GM19023 (cell line): ENCODE data around the gene TSC22D1.
"Not testable (repeated sequence)": the region's sequence is repeated elsewhere in the genome, so short reads cannot be mapped to it uniquely, and the experiment has no call there.

Source experiments
- ATAC-seq: cut with Tn5 transposase; IDR thresholded peaks from one replicate; pipeline ENCODE4 v1.9.1; 2021; ENCODE audit warnings: mild to moderate bottlenecking, moderate library complexity; ENCODE audit not compliant: unreplicated experiment

TSC22D1 gene

DNA sequence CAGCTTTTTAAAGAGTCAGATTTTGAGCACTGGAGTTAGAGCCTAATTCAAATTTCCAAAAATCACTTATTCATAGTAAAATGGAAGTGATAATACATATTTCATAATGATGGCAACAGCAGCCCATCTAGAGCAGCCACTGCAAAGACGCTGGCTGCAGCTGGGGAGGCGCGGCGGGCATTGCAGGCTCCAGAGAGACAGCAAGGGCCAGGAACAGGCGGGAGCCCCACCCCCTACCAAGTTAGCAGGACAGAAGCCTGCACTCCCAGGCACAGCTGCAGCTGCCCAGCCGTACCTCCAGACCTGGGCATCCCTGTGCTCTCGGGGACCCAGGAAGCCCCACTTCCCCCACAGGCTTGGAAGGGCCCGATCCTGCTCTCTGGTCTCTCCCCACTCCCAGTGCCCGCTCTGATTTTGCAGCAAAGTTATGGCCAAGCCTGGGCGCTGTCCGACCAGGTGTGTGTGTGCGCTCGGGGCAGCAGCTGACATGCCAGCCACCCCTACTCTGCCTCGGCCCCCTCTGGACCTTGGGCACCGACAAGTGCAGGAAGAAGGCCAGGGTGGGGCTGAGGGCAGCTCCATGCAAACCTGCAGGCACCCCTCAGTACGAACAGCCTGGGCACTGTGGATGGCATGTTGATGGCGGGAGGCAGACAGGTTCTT is 117.7 kb downstream of the TSC22D1 start:
- no peak for ATAC-seq

DNA sequence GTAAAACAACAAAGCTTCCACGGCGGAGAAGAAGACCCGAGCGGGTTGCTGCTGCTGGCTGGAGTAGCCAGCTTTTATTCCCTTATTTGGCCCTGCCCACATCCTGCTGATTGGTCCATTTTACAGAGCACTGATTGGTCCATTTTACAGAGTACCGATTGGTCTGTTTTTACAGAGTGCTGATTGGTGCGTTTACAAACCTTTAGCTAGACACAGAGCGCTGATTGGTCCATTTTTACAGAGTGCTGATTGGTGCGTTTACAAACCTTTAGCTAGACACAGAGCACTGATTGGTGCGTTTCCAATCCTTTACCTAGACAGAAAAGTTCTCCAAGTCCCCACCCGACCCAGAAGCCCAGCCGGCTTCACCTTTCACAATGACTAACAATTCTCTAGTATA is 119.9 kb downstream of the TSC22D1 start:
- ATAC-seq, result not testable (repeated sequence)

DNA sequence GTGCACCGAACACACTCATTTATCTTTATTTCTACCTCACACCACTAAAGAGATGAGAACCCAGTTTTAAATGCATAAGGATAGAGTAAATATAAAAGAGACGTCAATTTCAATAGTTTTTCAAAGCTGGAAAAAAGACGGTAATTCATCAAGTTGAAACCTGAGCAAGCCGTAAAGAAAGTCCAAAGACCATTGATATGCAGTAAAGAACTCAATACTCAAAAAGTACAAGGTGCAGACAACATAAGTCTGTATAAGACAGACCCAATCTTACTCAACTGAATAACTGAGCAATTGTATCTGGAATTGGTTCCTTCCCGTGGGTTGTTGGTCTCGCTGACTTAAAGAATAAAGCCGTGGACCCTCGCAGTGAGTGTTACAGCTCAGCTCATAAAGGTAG is 120.4 kb downstream of the TSC22D1 start:
- no peak for ATAC-seq

DNA sequence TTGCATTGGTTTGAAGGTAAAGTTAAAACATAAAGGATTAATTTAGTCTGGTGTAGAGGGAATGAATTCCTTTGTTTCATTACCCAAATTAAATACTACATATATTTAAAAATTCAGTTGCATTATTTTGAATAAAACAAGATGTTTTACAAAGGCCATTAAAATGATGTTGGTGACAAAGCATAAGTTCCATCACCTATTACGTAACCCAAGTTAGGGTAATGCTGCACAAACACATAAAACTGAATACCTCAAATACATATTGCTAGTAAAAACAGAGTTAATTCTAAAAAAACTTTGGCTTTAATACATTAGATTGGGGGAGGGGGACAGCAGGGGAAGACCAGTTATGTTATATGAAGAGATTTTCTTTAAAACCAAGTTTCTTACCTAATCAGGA is 122.2 kb downstream of the TSC22D1 start:
- no peak for ATAC-seq

DNA sequence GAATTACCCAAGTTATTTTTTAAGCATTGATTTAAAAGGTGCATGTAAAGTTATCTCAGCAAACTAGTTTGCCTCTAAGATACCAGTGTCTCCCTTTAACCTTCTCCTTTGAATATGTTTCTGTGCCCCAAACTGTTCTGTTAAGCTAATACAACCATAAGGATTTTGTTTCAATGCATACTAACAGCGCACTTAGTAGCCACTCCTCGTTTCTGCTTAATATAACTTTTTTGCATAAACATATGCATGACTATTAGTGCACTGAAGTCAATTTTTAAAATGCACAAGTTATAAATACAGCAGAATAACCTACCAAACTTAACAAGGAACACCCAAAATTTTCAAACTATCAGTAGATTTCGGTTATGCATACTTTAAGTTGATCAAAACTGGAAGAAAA is 123.1 kb downstream of the TSC22D1 start:
- ATAC-seq, result no peak

DNA sequence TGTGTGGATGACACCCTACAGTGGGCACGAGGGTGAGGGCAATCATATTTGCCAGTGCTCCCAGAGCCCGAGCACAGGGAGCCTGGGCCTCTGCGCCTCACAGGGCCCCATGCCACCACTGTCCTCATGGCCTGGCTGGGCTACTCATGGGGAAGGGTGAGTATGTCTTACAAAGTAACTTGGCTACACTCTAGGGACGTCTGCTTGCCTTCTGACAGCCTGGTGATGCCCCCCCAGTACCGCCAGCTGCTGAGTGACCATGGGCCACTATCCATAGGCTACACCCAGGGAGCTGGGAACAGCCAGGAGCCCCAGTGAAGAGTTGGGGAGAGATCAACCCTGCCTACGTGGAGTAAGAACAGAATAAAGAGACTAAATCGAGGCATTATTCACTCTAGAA is 123.7 kb downstream of the TSC22D1 start:
- no peak for ATAC-seq

DNA sequence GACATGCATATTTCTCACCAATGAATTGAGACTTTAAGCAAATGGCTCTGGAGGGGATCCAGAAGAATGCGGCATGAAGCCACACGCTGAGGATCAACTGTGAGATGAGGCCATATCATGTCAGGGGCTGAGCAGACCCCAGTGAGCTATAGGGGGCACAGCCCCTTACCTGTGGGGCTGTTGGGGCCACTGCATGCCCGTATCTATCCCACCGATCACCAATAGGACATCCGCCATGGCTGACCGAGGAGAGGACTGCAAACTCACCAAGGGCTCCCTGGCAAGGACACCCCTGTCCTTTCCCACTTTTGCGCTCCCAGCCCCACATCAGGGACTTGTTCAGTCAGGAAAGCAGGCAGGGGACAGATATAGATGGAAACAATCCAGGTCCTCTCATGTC is 124.5 kb downstream of the TSC22D1 start:
- ATAC-seq, result no peak

DNA sequence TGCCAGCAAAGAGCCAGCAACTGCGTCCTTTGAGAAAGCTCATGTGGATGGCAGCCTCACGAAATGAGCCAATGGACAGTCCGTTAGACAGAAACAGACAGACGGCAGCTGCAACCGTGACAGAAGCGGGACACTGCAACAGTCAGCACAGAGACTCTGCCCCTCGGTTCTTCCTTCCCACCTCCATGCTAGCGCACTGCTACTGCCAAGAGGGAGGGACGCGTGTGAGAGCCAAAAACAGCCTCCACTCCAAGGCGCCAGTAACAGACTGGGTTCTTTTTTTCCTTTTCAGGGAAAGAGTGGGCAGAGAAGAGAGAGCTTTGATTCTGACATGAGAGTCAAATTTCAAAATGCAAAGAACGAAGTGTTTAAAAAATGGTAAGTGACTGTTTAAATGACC is 125.0 kb downstream of the TSC22D1 start:
- ATAC-seq, result no peak

DNA sequence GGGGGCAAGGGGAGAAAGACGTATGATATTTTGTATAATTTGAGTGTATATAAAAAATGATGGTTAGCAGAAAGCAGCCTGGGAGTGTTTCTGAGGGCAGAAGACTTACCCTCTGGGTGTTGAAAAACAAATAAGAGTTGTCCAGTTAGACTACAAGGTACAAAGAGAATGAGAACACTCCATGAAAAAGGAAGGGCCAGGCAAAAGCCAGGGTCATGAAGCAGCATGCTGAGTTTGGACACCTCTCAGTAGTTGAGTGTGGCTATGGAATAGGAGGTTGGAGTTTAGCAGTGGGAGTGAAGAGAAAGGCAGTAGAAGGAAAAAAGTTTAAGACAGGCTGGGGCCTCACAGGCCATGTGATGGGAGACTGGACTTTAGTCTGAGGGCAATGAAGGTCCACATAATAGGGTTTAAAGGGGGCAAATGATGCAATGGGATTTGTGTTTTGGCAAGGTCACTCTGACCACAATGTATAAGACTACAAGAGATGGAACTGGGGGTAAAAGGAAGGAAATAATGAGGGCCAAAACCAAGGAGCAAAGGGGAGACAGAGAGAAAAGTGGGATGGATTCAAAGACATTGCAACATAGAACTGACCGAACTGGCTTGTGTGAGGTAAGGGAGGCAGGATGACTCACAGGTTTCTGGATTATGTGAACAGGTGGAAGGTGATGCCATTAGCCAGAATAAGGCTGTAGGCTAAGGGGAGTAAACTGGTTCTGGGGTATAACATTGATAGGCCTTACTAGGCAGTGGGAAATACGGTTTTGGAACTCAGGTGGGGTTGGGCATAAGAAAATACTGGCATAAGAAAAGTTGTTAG is 125.9 kb downstream of the TSC22D1 start:
- no peak for ATAC-seq

DNA sequence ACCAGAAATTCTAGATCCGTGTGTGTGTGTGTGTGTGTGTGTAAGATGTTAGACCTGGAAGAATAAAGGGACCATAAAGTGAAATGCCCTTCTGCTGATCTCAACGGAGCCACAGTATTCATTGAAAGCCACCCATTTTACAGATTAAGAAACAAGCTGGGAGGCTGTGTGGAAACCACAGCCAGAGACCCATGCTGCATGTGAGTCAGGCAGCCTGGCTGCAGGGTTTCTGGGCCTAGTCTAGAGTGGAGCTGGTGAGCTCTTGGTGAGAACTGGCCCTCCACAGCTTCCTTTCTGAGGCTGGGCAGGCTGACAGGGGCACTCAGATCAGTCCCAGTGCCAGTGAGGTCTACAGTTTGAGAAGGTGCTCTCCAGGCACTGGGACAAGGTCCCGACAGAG is 127.3 kb downstream of the TSC22D1 start:
- ATAC-seq, result no peak

DNA sequence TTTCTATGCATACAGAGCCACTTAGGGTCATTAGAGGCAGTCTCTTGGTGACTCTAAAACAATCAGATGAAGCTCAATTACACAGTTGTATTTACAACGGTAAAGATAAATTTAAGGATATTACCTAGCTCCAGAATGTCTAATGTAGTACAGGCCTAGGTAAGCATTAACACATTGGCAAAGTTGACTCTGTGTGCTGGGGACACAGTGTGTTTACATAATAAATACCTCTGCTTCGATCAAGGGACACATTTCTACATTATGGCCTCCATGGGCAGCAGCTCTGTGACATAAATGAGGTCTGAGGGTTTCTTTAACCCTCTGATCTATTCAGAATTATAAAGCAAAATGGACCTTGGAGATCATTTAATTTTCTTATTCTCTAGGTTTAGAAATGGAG is 127.8 kb downstream of the TSC22D1 start:
- no peak for ATAC-seq

DNA sequence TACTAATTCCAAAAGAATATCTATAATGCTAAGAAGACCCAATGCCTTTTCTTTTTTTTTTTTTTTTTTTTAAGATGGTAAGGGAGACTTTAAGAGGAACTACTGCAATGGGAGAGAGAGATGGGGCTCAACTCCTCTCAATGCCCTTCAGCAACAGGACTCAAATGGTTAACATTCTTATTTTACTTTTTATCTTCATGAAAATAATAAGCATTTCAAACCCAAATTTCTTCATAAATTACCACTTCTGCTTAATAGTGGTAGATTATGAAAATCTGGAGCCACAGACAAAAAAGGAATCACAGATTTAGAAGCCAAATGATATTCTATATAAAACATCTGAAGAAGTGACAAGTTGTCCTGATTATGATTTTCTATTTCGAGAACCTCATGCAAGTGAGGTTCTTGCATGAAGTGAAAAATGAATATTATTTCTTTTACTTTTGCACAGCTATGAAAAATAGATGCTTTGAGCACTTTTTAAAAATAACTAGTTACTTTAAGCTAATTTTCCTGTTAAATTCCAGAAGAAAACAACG is 128.3 kb downstream of the TSC22D1 start:
- no peak for ATAC-seq

DNA sequence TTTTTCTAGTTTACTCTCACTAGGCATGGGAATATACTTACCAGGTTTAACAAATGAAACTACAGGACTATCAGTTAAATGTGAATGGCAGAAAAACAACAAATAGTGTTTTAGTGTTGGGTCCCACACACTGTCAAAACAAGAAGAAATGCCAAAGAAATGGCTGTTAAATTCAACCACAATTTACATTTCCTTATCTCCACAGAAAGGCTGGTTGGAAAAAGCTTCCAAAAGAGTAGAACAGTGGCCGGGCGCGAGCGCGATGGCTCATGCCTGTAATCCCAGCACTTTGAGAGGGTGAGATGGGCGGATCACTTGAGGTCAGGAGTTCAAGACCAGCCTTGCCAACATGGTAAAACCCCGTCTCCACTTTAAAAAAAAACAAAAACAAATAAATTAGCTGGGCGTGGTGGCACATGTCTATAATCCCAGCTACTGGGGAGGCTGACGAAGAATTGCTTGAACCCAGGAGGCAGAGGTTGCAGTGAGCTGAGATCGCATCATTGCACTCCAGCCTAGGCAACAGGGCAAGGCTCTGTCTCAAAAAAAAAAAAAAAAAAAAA is 136.0 kb downstream of the TSC22D1 start:
- ATAC-seq, result no peak

DNA sequence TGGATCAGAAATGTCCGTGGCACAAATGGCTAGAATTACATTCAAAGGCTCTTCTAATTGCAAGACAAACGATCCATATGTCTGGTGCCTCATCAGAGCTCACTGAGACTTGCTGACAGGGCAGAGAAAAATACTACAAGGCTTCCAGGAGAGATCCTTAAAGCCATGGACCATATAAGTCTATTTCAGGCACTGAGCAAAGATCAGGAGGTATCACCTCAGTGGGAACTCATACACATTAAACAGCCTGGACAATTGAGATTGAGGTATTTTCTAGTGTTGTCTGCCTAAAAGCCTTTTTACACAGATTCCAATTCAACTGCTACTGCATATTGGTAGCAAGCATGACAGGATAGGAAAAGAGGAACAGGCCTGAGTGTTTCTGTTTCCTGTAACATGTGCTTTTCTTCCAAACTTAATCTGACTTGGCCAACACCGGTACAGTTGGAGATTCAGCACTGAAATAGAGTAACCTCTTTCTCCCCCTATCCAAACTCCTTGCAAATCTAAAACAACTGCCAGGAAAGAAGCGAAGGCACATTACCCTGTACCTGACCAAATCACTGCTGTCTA is 136.6 kb downstream of the TSC22D1 start:
- ATAC-seq, result no peak

DNA sequence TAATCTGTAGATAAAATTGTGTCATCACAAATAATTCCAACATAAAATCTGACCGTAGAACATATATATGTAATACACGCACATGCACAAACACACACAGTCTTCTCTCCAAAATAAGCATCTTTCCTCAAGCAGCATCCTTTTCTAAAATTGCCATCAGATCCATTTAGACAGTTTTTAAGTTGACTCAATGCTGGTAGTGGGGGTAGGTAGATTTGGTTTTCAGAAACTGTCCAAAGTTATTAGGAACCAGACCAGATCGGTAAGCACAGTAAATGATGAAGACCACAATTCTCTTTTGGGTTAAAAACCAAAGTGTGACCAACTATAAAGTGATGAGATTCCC is 137.9 kb downstream of the TSC22D1 start:
- no peak for ATAC-seq

DNA sequence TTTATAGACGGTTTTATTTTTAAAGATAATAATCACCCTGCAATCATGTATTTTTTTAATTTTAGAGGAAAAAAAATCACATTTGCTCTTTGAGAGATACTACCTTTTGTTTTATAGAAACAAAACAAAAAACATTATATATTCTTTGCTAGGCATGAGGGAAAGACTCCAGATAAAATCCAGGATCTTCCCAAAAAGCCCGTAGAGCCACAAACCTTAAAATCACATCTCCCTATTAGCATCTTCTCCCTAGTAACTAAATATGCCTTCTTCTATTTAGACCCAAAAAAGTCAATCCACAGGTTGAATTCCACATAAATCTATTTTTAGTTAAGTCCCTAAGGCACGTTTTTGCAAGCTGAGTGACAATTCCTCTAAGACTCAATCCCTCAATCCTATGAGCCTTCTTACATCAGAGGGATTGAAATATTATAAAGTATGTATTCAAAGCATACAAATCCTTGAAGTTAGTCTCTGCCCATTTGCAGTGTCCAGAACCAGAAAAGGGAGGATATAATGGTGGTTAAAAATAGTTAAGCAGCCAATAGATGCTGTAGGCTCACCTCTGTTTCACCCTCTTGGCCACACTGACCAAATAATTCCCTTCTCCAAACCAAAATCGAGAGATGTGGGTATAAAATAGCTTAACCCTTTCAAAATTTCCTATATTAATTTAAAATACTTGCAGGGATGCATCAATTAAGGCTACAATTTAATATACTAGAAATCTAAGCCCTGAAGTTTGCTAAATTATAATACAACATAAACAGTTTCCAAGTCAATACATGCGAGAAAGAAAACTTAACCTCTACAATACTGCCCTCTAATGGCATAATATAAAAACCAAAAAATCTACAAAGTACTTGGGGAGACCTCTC is 138.5 kb downstream of the TSC22D1 start:
- no peak for ATAC-seq

DNA sequence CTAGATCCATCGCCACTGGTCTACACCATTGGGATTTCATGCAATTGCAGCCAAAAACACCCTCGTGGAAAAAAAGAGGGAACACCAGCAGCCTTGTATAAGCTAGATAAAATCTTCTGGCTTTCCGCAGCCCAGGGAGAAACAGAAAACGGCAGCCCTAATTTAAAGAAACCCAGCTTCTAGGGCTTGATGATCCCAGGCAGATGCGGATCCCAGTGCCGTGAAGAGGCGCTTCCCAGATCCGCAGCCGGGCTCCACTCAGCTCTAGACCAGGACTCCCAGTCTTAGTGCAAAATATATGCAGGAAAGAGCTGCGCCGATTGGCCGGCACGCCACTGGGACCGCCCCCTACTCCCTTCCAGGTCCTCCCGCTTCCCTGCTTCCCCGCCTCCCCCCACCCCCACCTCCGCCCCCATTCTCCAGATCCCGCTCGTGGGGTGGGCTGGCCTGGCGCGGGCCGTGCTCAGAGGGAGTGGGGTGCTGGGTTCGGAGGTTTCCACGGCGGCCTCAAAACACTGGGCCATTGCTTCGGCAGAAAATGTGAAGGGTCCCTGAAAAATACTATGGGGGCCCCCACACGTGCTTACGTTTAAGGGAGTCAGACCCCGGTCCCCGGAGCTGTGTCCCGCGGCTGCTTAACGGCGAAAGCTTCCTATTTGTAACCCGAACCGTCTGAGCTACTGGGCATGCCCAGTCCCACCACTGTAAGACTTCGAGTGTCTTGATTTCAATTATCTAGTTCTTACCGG is 139.4 kb downstream of the TSC22D1 start:
- ATAC-seq, result no peak

DNA sequence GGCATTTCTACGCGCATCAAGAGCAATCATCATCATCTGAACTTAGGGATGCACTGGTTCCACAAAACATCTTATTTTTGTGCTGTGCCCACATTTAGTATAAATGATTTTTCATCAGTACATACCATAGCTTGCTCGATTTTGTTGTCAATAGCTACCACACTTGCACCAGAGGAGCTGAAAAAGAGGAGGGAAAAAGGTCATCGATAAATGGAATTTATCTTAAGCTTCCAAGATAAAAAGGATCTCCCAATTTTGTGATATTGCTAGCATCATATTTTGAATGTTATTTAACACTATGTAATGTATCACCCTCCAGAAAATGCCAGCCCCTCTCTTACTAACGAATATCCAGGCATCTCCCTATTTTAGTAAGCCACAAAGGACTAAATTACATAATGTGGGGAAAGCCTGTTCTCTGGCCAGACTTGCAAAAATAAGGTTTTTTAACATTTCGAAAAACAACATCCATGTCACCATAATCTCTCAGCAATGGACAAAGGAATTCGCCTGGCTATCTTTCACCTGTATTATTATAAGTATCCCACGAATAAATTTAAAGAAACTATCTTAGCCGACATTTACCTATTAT is 140.1 kb downstream of the TSC22D1 start:
- no peak for ATAC-seq

DNA sequence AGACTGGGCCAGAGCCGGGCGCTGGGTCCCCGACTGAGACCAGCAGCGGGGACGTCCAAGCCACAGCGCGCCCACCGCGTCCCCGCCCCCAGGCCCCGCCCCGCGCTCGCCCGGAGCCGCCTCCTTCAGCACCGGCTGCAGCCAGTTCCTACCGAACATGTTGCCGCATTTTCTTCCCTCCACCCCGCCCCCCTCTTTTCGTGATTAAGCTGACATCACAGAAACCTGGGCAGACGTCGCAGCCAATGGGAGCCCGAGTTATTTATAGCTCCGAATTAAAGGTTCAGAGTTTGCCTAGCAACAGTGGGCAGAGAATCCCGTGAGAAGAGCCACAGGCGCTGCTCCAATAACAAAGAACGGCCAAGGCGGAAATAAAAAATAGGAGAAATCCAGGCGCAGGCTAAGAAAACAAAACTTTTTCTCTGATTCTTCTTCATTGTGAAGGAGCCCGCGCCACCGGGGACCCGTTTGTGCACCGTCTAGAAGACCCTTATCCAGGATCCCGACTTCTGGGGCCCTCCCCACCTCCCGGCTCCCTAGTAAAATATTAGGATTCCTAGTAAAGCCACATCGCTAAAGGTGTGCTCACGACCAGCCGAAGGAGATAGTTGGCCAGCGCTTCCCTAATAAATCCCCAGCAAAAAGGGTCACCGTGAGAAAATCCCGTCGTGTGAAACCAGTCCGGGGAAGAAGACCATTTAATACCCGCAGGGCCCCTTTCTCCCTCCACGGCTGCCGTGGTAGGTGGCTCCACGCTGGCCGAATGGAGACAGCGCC is 140.8 kb downstream of the TSC22D1 start:
- ATAC-seq, result peak; percentile 66
